Loucy (cell line): ENCODE measurements around the gene MUC6.

ENCODE experiments used
- H2AFZ ChIP-seq: fragments of 200-600 bp; sonication (generic); 2 replicates; pipeline ENCODE4 v1.6.0; 2016; ENCODE audit warnings: antibody characterized with exemption, mild to moderate bottlenecking, low read length, moderate library complexity
- H3F3A ChIP-seq: fragments of 200-600 bp; 2 replicates; pipeline ENCODE4 v1.6.0; 2016; ENCODE audit warnings: antibody characterized with exemption, low read depth, mild to moderate bottlenecking
- H3K27me3 ChIP-seq: fragments of 200-600 bp; sonication (generic); 2 replicates; pipeline ENCODE4 v1.6.1; 2014; ENCODE audit warnings: low read length, mild to moderate bottlenecking; ENCODE audit not compliant: insufficient read depth, poor library complexity, severe bottlenecking
- H3K36me3 ChIP-seq: fragments of 200-600 bp; sonication (generic); 2 replicates; pipeline ENCODE4 v1.6.1; 2016; ENCODE audit warnings: low read length; ENCODE audit not compliant: insufficient read depth
- H3K4me1 ChIP-seq: fragments of 200-600 bp; sonication (generic); 2 replicates; pipeline ENCODE4 v1.5.1; 2014; ENCODE audit warnings: low read length, mild to moderate bottlenecking; ENCODE audit not compliant: insufficient read depth, poor library complexity, severe bottlenecking
- H3K4me2 ChIP-seq: fragments of 200-600 bp; sonication (generic); 2 replicates; pipeline ENCODE4 v1.6.0; 2014; ENCODE audit warnings: antibody characterized with exemption, low read length, low read depth, mild to moderate bottlenecking; ENCODE audit not compliant: poor library complexity, severe bottlenecking
- H3K4me3 ChIP-seq: fragments of 200-600 bp; sonication (generic); 2 replicates; pipeline ENCODE4 v1.5.1; 2014; ENCODE audit warnings: low read length, mild to moderate bottlenecking, mixed read lengths; ENCODE audit not compliant: poor library complexity, severe bottlenecking
- H3K79me2 ChIP-seq: fragments of 200-600 bp; sonication (generic); 2 replicates; pipeline ENCODE4 v1.6.1; 2014; ENCODE audit warnings: low read length; ENCODE audit not compliant: insufficient read depth
- H3K9ac ChIP-seq: fragments of 200-600 bp; sonication (generic); 2 replicates; pipeline ENCODE4 v1.6.0; 2014; ENCODE audit warnings: mild to moderate bottlenecking, low read depth, low read length, moderate library complexity; ENCODE audit not compliant: poor library complexity, severe bottlenecking
- H3K9me2 ChIP-seq: fragments of 200-600 bp; sonication (generic); replicated peaks from 2 replicates; pipeline ENCODE4 v1.6.1; 2016; ENCODE audit warnings: low read depth, low read length, mixed read lengths
- H3K9me3 ChIP-seq: fragments of 200-600 bp; sonication (generic); 2 replicates; pipeline ENCODE4 v1.6.1; 2014; ENCODE audit warnings: mild to moderate bottlenecking, antibody characterized with exemption, low read length, low read depth; ENCODE audit not compliant: insufficient read depth
- H4K20me1 ChIP-seq: fragments of 200-600 bp; sonication (generic); 2 replicates; pipeline ENCODE4 v1.6.0; 2014; ENCODE audit warnings: antibody characterized with exemption, low read length, mild to moderate bottlenecking; ENCODE audit not compliant: insufficient read depth, poor library complexity, severe bottlenecking
- CTCF ChIP-seq: fragments of 200-600 bp; sonication (generic); conservative IDR thresholded peaks from 2 replicates; pipeline ENCODE4 v1.5.1; 2014; ENCODE audit warnings: mild to moderate bottlenecking, antibody characterized with exemption, low read length
- EZH2phosphoT487 ChIP-seq: fragments of 200-600 bp; IDR thresholded peaks from 2 replicates; pipeline ENCODE4 v1.6.1; 2018; ENCODE audit warnings: antibody characterized with exemption, mild to moderate bottlenecking, moderate library complexity, borderline replicate concordance

The MUC6 gene

GRCh38 chr11:1000357-1001278 is 35.9 kb downstream of the MUC6 start:
- no peaks in the 10 kb centered on the region for H3K79me2 ChIP-seq
- no peak overlapping the region for H3K4me3 ChIP-seq
- no peaks in the 10 kb centered on the region for H3K9me3 ChIP-seq
- no peak overlapping the region for H3K4me2 ChIP-seq
- H3K4me1 ChIP-seq, result no peaks in the 10 kb centered on the region
- TF ChIP-seq EZH2phosphoT487, result no peak
- TF ChIP-seq CTCF, result no peak
- no peaks in the 10 kb centered on the region for H3K9me2 ChIP-seq
- peaks cover 8% of the 10 kb centered on the region for H4K20me1 ChIP-seq
- H2AFZ ChIP-seq, result no peak overlapping the region
- peaks cover 65% of the 10 kb centered on the region; the same call in 1 of the 2 replicates for H3K36me3 ChIP-seq
- H3K9ac ChIP-seq, result no peak overlapping the region
- H3K27me3 ChIP-seq, result no peaks in the 10 kb centered on the region
- no peaks in the 10 kb centered on the region for H3F3A ChIP-seq

GRCh38 chr11:999009-999408 is 37.5 kb downstream of the MUC6 start:
- no peak for TF ChIP-seq EZH2phosphoT487
- no peak for TF ChIP-seq CTCF
- Histone ChIP-seq H4K20me1 (peaks cover 8% of the 10 kb centered on the region), H3K36me3 (peaks cover 60% of the 10 kb centered on the region; the same call in 1 of the 2 replicates)

GRCh38 chr11:997907-998306 is 38.6 kb downstream of the MUC6 start:
- Histone ChIP-seq H3K9ac (no peak overlapping the region), H2AFZ (no peak overlapping the region), H3K9me2 (no peaks in the 10 kb centered on the region), H3K36me3 (peaks cover 60% of the 10 kb centered on the region; the same call in 1 of the 2 replicates), H3K79me2 (no peaks in the 10 kb centered on the region), H3K27me3 (no peaks in the 10 kb centered on the region), H3K4me1 (no peaks in the 10 kb centered on the region), H3K4me2 (no peak overlapping the region), H4K20me1 (peaks cover 8% of the 10 kb centered on the region), H3F3A (no peaks in the 10 kb centered on the region), H3K4me3 (no peak overlapping the region), H3K9me3 (no peaks in the 10 kb centered on the region)
- TF ChIP-seq CTCF, result no peak
- TF ChIP-seq EZH2phosphoT487, result no peak

More at GRCh38 chr11:999009-999408, 37.5 kb downstream of the MUC6 start:
- H3K79me2 ChIP-seq, result no peaks in the 10 kb centered on the region
- no peak overlapping the region for H3K4me3 ChIP-seq
- no peaks in the 10 kb centered on the region for H3K9me3 ChIP-seq
- no peak overlapping the region for H3K4me2 ChIP-seq
- H3K4me1 ChIP-seq, result no peaks in the 10 kb centered on the region
- H3K9me2 ChIP-seq, result no peaks in the 10 kb centered on the region
- H3K27me3 ChIP-seq, result no peaks in the 10 kb centered on the region
- no peak overlapping the region for H3K9ac ChIP-seq
- no peaks in the 10 kb centered on the region for H3F3A ChIP-seq
- no peak overlapping the region for H2AFZ ChIP-seq
